Skeletal muscle tissue (tissue), 4 donors: ENCODE results near the gene PDP2. TPM values are rescaled to one million over a fixed set of nuclear protein-coding genes. Genes with fewer than 3 reads are reported as not detected.

Experiments
- H3K27ac ChIP-seq: one replicate; pipeline ENCODE4 v1.7.0; 2013; ENCODE audit warnings: mild to moderate bottlenecking, low read depth, low read length, inconsistent platforms
- H3K27me3 ChIP-seq, 3 donors: one replicate each; pipeline ENCODE4 v1.7.0; 2013; ENCODE audit warnings: low read length in 3 of 3; ENCODE audit not compliant: control insufficient read depth in 3 of 3, insufficient read depth in 3 of 3
- H3K36me3 ChIP-seq, 3 donors: one replicate each; pipeline ENCODE4 v1.7.0; 2013; ENCODE audit warnings: low read length in 3 of 3; ENCODE audit not compliant: control insufficient read depth in 3 of 3, insufficient read depth in 3 of 3
- H3K4me1 ChIP-seq, 3 donors: one replicate each; pipeline ENCODE4 v1.7.0; 2013; ENCODE audit warnings: low read length in 3 of 3, mild to moderate bottlenecking in 3 of 3; ENCODE audit not compliant: control insufficient read depth in 3 of 3, insufficient read depth in 3 of 3
- H3K4me3 ChIP-seq, 3 donors: one replicate each; pipeline ENCODE4 v1.7.0; 2013; ENCODE audit warnings: low read length in 3 of 3
- H3K9ac ChIP-seq, 3 donors: one replicate each; pipeline ENCODE4 v1.7.0; 2013; ENCODE audit warnings: low read length in 3 of 3, mild to moderate bottlenecking in 3 of 3, moderate library complexity in 2 of 3, low read depth in 1 of 3
- H3K9me3 ChIP-seq, 3 donors: one replicate each; pipeline ENCODE4 v1.7.0; 2013; ENCODE audit warnings: low read length in 3 of 3; ENCODE audit not compliant: control insufficient read depth in 3 of 3
- total RNA-seq: library from RNA; depleted of rRNA; stranded (reverse); fragments of >200 nt; gene quantifications from one replicate; pipeline ENCODE4 v1.2.3, GENCODE V29; 2014
- donor health status: Osteomylitis.

The PDP2 gene
- total RNA-seq, 1 donor from 2014 or later = 2.6 TPM

- H3K27me3 ChIP-seq = peaks cover 8 to 16% (median 15%) of the 10 kb centered on the region in 3 donors
- H3K4me1 ChIP-seq = peaks cover 3 to 9% (median 6%) of the 10 kb centered on the region in 3 donors
Observed at GRCh38 chr16:66850115-66850815, 30.1 kb upstream of the PDP2 start.

GRCh38 chr16:66851166-66851964 is 28.9 kb upstream of the PDP2 start:
- no peaks in the 10 kb centered on the region for H3K4me1 ChIP-seq
- H3K36me3 ChIP-seq = no peaks in the 10 kb centered on the region
- peaks cover 4 to 5% (median 5%) of the 10 kb centered on the region in 3 donors for H3K27me3 ChIP-seq
- no peak overlapping the region for H3K27ac ChIP-seq
- H3K9ac ChIP-seq = no peak overlapping the region
- H3K9me3 ChIP-seq = no peaks in the 10 kb centered on the region
- H3K4me3 ChIP-seq = no peak overlapping the region

More at GRCh38 chr16:66850115-66850815, 30.1 kb upstream of the PDP2 start:
- Histone ChIP-seq H3K9ac (no peak overlapping the region), H3K9me3 (no peaks in the 10 kb centered on the region), H3K4me3 (no peak overlapping the region), H3K36me3 (no peaks in the 10 kb centered on the region), H3K27ac (no peak overlapping the region)

- Histone ChIP-seq H3K9me3 (no peaks in the 10 kb centered on the region), H3K36me3 (no peaks in the 10 kb centered on the region), H3K27me3 (peaks cover 0 to 4% (median 0%) of the 10 kb centered on the region in 3 donors)
Observed at GRCh38 chr16:66853261-66854139, 26.8 kb upstream of the PDP2 start.

GRCh38 chr16:66856184-66856730 is 24.1 kb upstream of the PDP2 start:
- H3K27ac ChIP-seq = no peak overlapping the region
- H3K36me3 ChIP-seq = no peaks in the 10 kb centered on the region
- H3K4me1 ChIP-seq = peaks cover 0 to 7% (median 3%) of the 10 kb centered on the region in 3 donors
- no peaks in the 10 kb centered on the region for H3K9me3 ChIP-seq
- no peaks in the 10 kb centered on the region for H3K27me3 ChIP-seq
- H3K4me3 ChIP-seq = no peak overlapping the region
- H3K9ac ChIP-seq = no peak overlapping the region

More at GRCh38 chr16:66853261-66854139, 26.8 kb upstream of the PDP2 start:
- Histone ChIP-seq H3K4me3 (no peak overlapping the region), H3K4me1 (no peaks in the 10 kb centered on the region), H3K27ac (no peak overlapping the region), H3K9ac (no peak overlapping the region)

- no peaks in the 10 kb centered on the region for H3K36me3 ChIP-seq
- no peak overlapping the region for H3K4me3 ChIP-seq
- no peak overlapping the region for H3K9ac ChIP-seq
- H3K4me1 ChIP-seq = peaks cover 0 to 7% (median 3%) of the 10 kb centered on the region in 3 donors
- no peaks in the 10 kb centered on the region for H3K9me3 ChIP-seq
- no peak overlapping the region for H3K27ac ChIP-seq
- no peaks in the 10 kb centered on the region for H3K27me3 ChIP-seq
Observed at GRCh38 chr16:66856801-66857200, 23.5 kb upstream of the PDP2 start.

GRCh38 chr16:66857437-66857836 is 22.9 kb upstream of the PDP2 start:
- H3K9me3 ChIP-seq = no peaks in the 10 kb centered on the region
- H3K4me1 ChIP-seq = peaks cover 0 to 7% (median 3%) of the 10 kb centered on the region in 3 donors
- no peaks in the 10 kb centered on the region for H3K36me3 ChIP-seq
- no peak overlapping the region for H3K4me3 ChIP-seq
- H3K27me3 ChIP-seq = no peaks in the 10 kb centered on the region
- no peak overlapping the region for H3K27ac ChIP-seq
- no peak overlapping the region for H3K9ac ChIP-seq

GRCh38 chr16:66858740-66859396 is 21.4 kb upstream of the PDP2 start:
- Histone ChIP-seq H3K4me3 (no peak overlapping the region), H3K27me3 (no peaks in the 10 kb centered on the region), H3K4me1 (peaks cover 0 to 7% (median 3%) of the 10 kb centered on the region in 3 donors), H3K9me3 (no peaks in the 10 kb centered on the region), H3K9ac (no peak overlapping the region), H3K27ac (no peak overlapping the region), H3K36me3 (no peaks in the 10 kb centered on the region)

- Histone ChIP-seq H3K27ac (no peak overlapping the region), H3K4me1 (peaks cover 0 to 7% (median 3%) of the 10 kb centered on the region in 3 donors), H3K9me3 (no peaks in the 10 kb centered on the region), H3K27me3 (no peaks in the 10 kb centered on the region), H3K36me3 (no peaks in the 10 kb centered on the region), H3K4me3 (no peak overlapping the region), H3K9ac (no peak overlapping the region)
Observed at GRCh38 chr16:66859397-66860068, 20.8 kb upstream of the PDP2 start.
